Loucy (cell line): ENCODE data around the gene SUPT3H.

ENCODE experiments used
- CTCF ChIP-seq: fragments of 200-600 bp; sonication (generic); conservative IDR thresholded peaks from 2 replicates; pipeline ENCODE4 v1.5.1; 2014; ENCODE audit warnings: mild to moderate bottlenecking, antibody characterized with exemption, low read length
- EZH2phosphoT487 ChIP-seq: fragments of 200-600 bp; IDR thresholded peaks from 2 replicates; pipeline ENCODE4 v1.6.1; 2018; ENCODE audit warnings: antibody characterized with exemption, mild to moderate bottlenecking, moderate library complexity, borderline replicate concordance

DNA sequence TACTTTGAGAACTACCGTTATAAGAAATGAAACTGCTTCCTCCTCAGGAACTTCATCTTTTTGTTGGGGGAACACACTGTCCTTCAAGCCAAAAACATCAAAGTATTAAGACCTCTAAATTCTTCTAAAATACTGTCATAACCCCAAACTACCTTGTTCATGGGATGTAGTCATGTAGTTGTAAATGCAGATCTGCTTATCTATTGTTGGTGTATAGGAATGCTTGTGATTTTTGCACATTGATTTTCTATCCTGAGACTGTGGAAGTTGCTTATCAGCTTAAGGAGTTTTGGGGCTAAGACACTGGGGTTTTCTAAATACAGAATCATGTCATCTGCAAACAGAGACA lies 332.5 kb downstream of the SUPT3H start:
- TF ChIP-seq CTCF: no peak
- no peak for TF ChIP-seq EZH2phosphoT487
